ENCODE data around the gene TXLNG. TPM values are rescaled to one million over a fixed set of nuclear protein-coding genes. Genes with fewer than 3 reads are reported as not detected.

The TXLNG gene
- polyA plus RNA-seq, 1 of the 3 experiments (the other 2 are of a cell fraction): 12.1 TPM

DNA sequence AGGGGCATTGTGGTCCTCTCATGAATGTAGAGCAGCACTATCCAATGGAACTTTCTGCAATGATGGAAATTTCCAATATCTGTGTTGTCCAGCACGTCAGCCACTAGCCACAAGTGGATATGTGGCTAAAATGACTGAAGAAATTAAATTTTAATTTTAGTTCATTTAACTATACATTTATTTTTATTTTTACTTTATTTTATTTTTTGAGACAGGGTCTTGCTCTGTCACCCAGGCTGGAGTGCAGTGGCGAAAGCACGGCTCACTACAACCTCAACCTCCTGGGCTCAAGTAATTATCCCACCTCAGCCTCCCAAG, 97.2 kb downstream of the TXLNG start:
- Histone ChIP-seq H3K27ac (ENCODE audit: low read depth in 2 of 2, low read length in 1 of 2) (no peak overlapping the region; a peak in 1 of 4 replicates), H3K4me3 (ENCODE audit: low read depth in 2 of 2, low read length in 1 of 2) (no peak overlapping the region), H3K36me3 (replicated peaks in 1 of 2; ENCODE audit: control insufficient read depth in 1 of 2, insufficient read depth in 2 of 2, low read length in 1 of 2) (no peaks in the 10 kb centered on the region), H2AFZ (ENCODE audit: low read depth) (no peak overlapping the region), H3K27me3 (ENCODE audit: insufficient read depth) (no peaks in the 10 kb centered on the region; the same call in 1 of the 2 replicates), H3K4me1 (ENCODE audit: control insufficient read depth in 1 of 2, insufficient read depth in 2 of 2, low read depth in 1 of 2, low read length in 1 of 2) (peaks cover 0 to 3% of the 10 kb centered on the region in 2 experiments; a peak in 1 of 4 replicates), H3K9me2 (no peaks in the 10 kb centered on the region), H3K9ac (no peak overlapping the region), H3K79me2 (ENCODE audit: insufficient read depth) (no peaks in the 10 kb centered on the region; the same call in 1 of the 2 replicates), H4K20me1 (ENCODE audit: insufficient read depth) (no peaks in the 10 kb centered on the region), H3F3A (replicated peaks; ENCODE audit: insufficient read depth) (no peaks in the 10 kb centered on the region), H3K4me2 (no peak overlapping the region), H3K9me3 (no peaks in the 10 kb centered on the region)
- ChIA-PET CTCF (interaction anchor here (0.6 to 4.0 kb wide), 35 partner anchors 9 to 736 kb away, joined by 3 to 42 read pairs (median 5); partner anchors contain the start of gene RBBP7), POLR2A (interaction anchor here (0.5 to 1.4 kb wide), 4 partner anchors 57 to 175 kb away, joined by 3 to 8 read pairs (median 4); partner anchors contain the start of gene REPS2)
- WGBS (ENCODE audit: low lambda C conversion rate): 25% methylated on average over 3 of the region's 3 CpGs
- TF ChIP-seq FOSL2 (IDR thresholded peaks at IDR 0.05; ENCODE audit: borderline replicate concordance, low read depth) (no peak), FOXJ3 (CRISPR knock-in tag; IDR thresholded peaks at IDR 0.05) (no peak)
- no peak for DNase-seq

DNA sequence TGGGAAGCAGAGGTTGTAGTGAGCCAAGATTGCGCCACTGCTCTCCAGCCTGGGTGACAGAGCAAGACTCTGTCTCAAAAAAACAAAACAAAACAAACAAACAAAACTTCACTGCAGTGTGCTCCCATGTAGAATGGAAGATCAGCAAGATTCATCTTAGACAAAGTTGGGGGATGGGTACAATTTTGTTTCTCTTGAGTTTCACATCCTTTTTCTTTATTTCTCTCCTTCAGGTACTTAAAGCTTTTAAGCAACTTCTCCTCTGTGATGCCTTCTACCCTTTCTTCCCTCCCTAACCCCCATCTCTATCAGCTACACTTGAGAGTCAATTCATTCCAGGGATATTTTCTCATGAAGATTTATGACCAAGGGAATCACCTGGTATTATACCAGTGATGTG, 99.4 kb downstream of the TXLNG start:
- Histone ChIP-seq H3K27me3 (ENCODE audit: insufficient read depth) (no peaks in the 10 kb centered on the region; the same call in 1 of the 2 replicates), H3K9me3 (no peaks in the 10 kb centered on the region), H3K79me2 (ENCODE audit: insufficient read depth) (no peaks in the 10 kb centered on the region; the same call in 1 of the 2 replicates), H3K4me3 (ENCODE audit: low read depth in 2 of 2, low read length in 1 of 2) (no peak overlapping the region), H3K4me1 (ENCODE audit: control insufficient read depth in 1 of 2, insufficient read depth in 2 of 2, low read depth in 1 of 2, low read length in 1 of 2) (peaks cover 0 to 3% of the 10 kb centered on the region in 2 experiments; a peak in 1 of 4 replicates), H2AFZ (ENCODE audit: low read depth) (no peak overlapping the region), H3K27ac (ENCODE audit: low read depth in 2 of 2, low read length in 1 of 2) (no peak overlapping the region), H3K4me2 (no peak overlapping the region), H4K20me1 (ENCODE audit: insufficient read depth) (no peaks in the 10 kb centered on the region), H3F3A (replicated peaks; ENCODE audit: insufficient read depth) (no peaks in the 10 kb centered on the region), H3K36me3 (replicated peaks in 1 of 2; ENCODE audit: control insufficient read depth in 1 of 2, insufficient read depth in 2 of 2, low read length in 1 of 2) (no peaks in the 10 kb centered on the region), H3K9me2 (no peaks in the 10 kb centered on the region), H3K9ac (no peak overlapping the region)
- WGBS (ENCODE audit: low lambda C conversion rate): 76% methylated on average over 1 of the region's 1 CpG
- TF ChIP-seq MXI1 (IDR thresholded peaks at IDR 0.05; ENCODE audit: low read depth, low read length) (no peak), ELF1 (IDR thresholded peaks at IDR 0.05) (no peak), NRF1 (IDR thresholded peaks at IDR 0.05; ENCODE audit: low read depth, low read length) (no peak), TCF12 (IDR thresholded peaks at IDR 0.05) (no peak), TAF1 (IDR thresholded peaks at IDR 0.05; ENCODE audit: borderline replicate concordance, low read depth, low read length) (no peak), SIN3A (IDR thresholded peaks at IDR 0.05; ENCODE audit: borderline replicate concordance, low read depth, low read length) (no peak), MEF2A (IDR thresholded peaks at IDR 0.05; ENCODE audit: borderline replicate concordance, low read depth) (no peak), TEAD4 (IDR thresholded peaks at IDR 0.05; ENCODE audit: borderline replicate concordance, insufficient read depth) (no peak), FOSL2 (IDR thresholded peaks at IDR 0.05; ENCODE audit: borderline replicate concordance, low read depth) (no peak), RAD21 (IDR thresholded peaks at IDR 0.05; ENCODE audit: low read length) (no peak)
- TF ChIP-seq, protein P1, sequence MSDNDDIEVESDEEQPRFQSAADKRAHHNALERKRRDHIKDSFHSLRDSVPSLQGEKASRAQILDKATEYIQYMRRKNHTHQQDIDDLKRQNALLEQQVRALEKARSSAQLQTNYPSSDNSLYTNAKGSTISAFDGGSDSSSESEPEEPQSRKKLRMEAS (IDR thresholded peaks at IDR 0.05; ENCODE audit: low read depth): no peak
- TF ChIP-seq, protein P2, sequence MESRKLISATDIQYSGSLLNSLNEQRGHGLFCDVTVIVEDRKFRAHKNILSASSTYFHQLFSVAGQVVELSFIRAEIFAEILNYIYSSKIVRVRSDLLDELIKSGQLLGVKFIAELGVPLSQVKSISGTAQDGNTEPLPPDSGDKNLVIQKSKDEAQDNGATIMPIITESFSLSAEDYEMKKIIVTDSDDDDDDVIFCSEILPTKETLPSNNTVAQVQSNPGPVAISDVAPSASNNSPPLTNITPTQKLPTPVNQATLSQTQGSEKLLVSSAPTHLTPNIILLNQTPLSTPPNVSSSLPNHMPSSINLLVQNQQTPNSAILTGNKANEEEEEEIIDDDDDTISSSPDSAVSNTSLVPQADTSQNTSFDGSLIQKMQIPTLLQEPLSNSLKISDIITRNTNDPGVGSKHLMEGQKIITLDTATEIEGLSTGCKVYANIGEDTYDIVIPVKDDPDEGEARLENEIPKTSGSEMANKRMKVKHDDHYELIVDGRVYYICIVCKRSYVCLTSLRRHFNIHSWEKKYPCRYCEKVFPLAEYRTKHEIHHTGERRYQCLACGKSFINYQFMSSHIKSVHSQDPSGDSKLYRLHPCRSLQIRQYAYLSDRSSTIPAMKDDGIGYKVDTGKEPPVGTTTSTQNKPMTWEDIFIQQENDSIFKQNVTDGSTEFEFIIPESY (IDR thresholded peaks at IDR 0.05; ENCODE audit: borderline replicate concordance, low read depth): no peak
- CTCF ChIA-PET: interaction anchor here (0.7 to 3.4 kb wide), 4 partner anchors 60 to 212 kb away, joined by 3 to 20 read pairs (median 12); no protein-coding TSS in a partner anchor
- POLR2A ChIA-PET: no interaction called here
- DNase-seq: no peak
